ENCODE data around the gene ASTN2. TPM values are rescaled to one million over a fixed set of nuclear protein-coding genes. Genes with fewer than 3 reads are reported as not detected.

Gene ASTN2
- total RNA-seq, 1 donor from 2014 or later: 0.53 TPM

DNA sequence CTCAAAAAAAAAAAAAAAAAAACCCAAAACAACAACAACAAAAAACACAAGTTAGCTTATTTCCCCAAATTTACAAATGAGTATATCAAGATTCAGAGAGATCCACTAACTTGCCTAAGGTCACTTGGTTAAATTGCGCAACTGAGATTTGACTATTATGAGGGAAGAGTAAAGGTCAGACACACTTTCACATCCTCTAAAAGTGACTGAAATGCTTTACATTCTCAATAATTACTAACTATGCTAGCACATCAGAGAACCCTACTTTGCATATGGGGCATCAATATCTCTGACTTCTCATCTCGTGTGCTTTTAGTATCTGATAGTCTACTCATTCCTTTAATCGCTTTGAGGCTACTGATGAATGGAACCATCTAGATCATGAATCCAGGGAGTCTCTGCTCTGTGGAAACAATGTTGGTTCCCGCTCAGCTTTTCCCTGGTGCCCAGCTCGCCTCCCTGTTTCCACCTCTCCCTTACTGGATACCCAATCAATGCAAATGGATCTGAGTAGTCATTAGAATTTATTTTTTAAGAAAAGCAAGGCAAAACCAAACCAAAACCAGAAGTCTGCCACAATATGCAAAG is 909.9 kb downstream of the ASTN2 start:
- no peak for TF ChIP-seq CTCF (IDR thresholded peaks at IDR 0.05; ENCODE audit: insufficient read depth, low read length, severe bottlenecking)
- FAIRE-seq (no peak), DNase-seq (ENCODE audit: low read depth) (no peak)
- Histone ChIP-seq H3K4me3 (ENCODE audit: low read depth, low read length) (no peak overlapping the region), H3K36me3 (ENCODE audit: control insufficient read depth, insufficient read depth, low read length) (no peaks in the 10 kb centered on the region), H3K27me3 (ENCODE audit: control insufficient read depth, insufficient read depth, low read length) (no peaks in the 10 kb centered on the region)

DNA sequence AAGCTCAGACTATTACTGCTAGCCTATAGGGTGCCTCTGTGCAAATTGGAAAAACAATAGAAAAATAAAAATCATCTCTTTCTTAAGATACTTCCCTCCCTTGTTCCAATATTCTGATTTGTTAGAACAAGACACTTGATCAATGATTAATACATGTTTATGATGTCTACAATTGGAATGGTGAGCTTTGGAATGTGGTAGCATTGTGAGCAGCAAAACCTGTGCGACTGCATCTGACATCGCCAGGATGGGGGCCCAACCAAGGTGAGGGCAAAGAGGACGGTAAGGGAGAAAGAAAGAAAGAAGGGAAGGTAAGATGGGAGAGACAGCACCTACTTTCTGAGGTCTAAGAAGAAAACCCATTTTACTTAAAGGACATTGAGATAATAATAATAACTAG is 910.8 kb downstream of the ASTN2 start:
- no peak for FAIRE-seq

DNA sequence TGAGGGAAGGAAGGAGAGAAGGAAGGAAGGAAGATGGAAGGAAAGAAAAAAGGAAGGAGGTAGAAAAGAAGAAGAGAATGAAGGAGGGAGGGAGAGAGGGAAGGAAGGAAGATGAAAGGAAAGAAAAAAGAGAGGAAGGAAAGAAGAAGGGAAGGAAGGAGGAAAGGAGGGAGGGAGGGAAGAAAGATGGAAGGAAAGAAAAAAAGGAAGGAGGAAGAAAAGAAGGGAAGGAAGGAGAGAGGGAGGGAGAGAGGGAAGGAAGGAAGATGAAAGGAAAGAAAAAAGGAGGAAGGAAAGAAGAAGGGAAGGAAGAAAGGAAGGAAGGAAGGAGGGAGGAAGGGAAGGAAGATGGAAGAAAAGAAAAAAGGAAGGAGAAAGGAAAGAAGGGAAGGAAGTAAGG is 912.1 kb downstream of the ASTN2 start:
- DNase-seq (ENCODE audit: low read depth): no peak
- H3K4me3 ChIP-seq (ENCODE audit: low read depth, low read length): no peak overlapping the region
- no peak for TF ChIP-seq CTCF (IDR thresholded peaks at IDR 0.05; ENCODE audit: insufficient read depth, low read length, severe bottlenecking)
- FAIRE-seq: no peak
- H3K27me3 ChIP-seq (ENCODE audit: control insufficient read depth, insufficient read depth, low read length): no peaks in the 10 kb centered on the region
- H3K36me3 ChIP-seq (ENCODE audit: control insufficient read depth, insufficient read depth, low read length): no peaks in the 10 kb centered on the region

More for the DNA sequence above, 910.8 kb downstream of the ASTN2 start:
- H3K27me3 ChIP-seq (ENCODE audit: control insufficient read depth, insufficient read depth, low read length): no peaks in the 10 kb centered on the region
- TF ChIP-seq CTCF (IDR thresholded peaks at IDR 0.05; ENCODE audit: insufficient read depth, low read length, severe bottlenecking): no peak
- no peaks in the 10 kb centered on the region for H3K36me3 ChIP-seq (ENCODE audit: control insufficient read depth, insufficient read depth, low read length)
- DNase-seq (ENCODE audit: low read depth): peak; percentile 29
- no peak overlapping the region for H3K4me3 ChIP-seq (ENCODE audit: low read depth, low read length)

- no peak for TF ChIP-seq CTCF (IDR thresholded peaks at IDR 0.05; ENCODE audit: insufficient read depth, low read length, severe bottlenecking)
- FAIRE-seq (peak; percentile 77), DNase-seq (ENCODE audit: low read depth) (peak; percentile 89)
- Histone ChIP-seq H3K4me3 (ENCODE audit: low read depth, low read length) (no peak overlapping the region), H3K27me3 (ENCODE audit: control insufficient read depth, insufficient read depth, low read length) (no peaks in the 10 kb centered on the region), H3K36me3 (ENCODE audit: control insufficient read depth, insufficient read depth, low read length) (no peaks in the 10 kb centered on the region)
These were observed 913.0 kb downstream of the ASTN2 start for GRCh38 chr9:116501871-116502270.

DNA sequence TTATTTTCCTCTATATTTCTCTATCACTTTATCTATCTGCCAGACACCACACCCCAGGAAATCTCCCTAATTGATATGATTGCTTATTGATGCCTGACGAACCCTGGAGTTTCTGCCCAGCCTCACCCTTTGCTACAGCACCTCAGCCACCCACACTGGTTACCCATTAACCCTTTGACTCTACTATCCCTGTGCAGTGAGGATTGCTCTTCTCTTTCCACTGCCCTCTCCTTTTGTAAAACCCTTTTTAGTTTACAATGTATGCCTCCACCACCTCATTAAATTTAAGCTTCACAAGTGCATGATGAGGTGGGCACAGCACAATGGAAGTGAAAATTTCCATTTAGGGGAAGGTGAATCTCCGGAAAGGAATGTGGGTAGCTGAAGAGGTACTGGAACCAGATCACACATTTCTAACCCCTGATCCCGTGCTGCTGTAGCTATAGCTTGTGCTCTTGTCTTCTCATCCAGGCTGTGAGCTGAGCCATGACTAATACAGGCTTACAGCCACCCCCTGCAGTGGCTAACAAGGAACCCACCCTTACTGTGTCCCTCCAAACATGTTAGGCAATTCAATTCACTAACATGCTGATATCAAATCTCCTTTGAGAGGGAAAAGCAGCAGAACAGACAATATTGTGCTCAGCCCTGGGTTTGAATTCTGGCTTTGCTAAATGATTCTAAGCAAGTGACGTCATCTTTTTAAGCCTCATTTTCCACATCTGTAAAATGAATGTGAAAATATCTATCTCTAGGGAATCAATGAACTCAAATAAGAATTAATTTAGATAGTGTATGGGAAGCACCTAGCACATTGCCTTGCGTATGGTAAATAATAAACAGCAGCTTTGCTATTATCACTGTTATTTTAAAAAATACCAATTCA is 914.6 kb downstream of the ASTN2 start:
- peak; percentile 52 for FAIRE-seq

More for the DNA sequence above, 914.6 kb downstream of the ASTN2 start:
- DNase-seq (ENCODE audit: low read depth): peak; percentile 75
- H3K4me3 ChIP-seq (ENCODE audit: low read depth, low read length): no peak overlapping the region
- H3K36me3 ChIP-seq (ENCODE audit: control insufficient read depth, insufficient read depth, low read length): no peaks in the 10 kb centered on the region
- no peak for TF ChIP-seq CTCF (IDR thresholded peaks at IDR 0.05; ENCODE audit: insufficient read depth, low read length, severe bottlenecking)
- no peaks in the 10 kb centered on the region for H3K27me3 ChIP-seq (ENCODE audit: control insufficient read depth, insufficient read depth, low read length)

Data from bronchial epithelial cell (primary cell).